NCI-H128 (cell line): ENCODE measurements around the gene PTMA.
"Not testable (repeated sequence)": the region's sequence is repeated elsewhere in the genome, so short reads cannot be mapped to it uniquely, and the experiment has no call there.

Experiments used
- DNase-seq: peaks from one replicate; lab custom pipeline; 2025; ENCODE audit not compliant: unreplicated experiment; lab: John Stamatoyannopoulos, UW

PTMA gene

DNA sequence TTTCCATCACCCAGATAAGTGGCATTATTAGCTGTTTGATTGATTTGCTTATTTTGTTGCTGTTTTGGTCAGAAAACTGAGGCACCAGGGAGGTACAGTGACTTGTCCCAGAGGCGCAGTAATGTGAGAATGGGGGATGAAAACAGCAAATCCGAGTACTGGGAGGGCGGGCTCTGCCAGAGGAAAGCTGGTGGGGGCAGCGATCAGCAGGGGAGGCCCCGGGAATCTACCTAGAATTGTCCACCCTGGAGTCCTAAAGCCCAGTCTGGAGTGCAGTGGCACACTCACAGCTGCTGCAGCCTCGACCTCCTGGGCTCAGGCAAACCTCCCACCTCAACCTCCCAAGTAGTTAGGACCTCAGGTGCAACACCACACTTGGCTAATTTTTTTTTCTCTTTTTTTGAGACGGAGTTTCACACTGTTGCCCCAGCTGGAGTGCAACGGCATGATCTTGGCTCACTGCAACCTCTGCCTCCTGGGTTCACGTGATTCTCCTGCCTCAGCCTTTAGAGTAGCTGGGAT, 17.0 kb upstream of the PTMA start:
- no peak for DNase-seq

DNA sequence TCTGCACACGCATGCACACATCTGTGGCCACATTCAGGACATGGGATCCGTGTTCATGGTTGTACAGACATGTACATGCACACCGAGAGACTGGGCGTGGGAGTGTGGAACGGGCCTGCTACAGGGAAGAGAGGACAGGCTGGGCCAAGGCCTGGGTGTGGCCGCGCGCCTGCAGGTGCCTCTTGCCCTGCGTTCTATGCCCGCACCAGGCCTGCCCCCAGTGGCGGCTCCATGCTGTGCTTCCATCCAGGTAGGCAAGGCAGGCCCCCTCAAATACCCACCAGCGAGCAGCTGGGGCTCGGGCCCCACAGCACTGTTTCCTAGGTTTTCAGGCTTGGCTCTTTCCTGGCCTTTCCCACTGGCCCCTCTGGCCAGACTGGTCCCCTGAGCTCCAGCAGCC, 15.5 kb upstream of the PTMA start:
- DNase-seq = no peak

DNA sequence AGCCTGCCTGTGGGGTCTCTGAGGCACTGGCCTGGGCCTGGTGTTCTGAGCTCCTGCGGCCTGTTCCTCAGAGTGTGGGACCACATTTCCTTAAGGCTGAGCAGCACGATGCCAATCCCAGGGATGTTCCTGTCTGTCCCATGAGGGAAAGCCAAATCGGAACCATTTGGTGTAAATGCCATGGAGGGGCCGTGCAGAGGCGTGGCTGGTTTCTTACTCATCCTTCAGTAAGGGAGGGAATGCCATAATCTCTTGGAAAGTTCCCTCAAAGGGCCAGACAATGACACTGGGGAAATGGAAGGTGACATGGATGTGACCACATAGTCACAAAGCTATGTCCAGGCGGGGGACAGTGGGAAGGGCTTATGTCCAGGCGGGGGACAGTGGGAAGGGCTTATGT, 14.4 kb upstream of the PTMA start:
- DNase-seq = no peak

- DNase-seq = no peak
Observed at GRCh38 chr2:231696004-231696367, 12.3 kb upstream of the PTMA start.

- no peak for DNase-seq
Observed at GRCh38 chr2:231699006-231699405, 9.3 kb upstream of the PTMA start.

DNA sequence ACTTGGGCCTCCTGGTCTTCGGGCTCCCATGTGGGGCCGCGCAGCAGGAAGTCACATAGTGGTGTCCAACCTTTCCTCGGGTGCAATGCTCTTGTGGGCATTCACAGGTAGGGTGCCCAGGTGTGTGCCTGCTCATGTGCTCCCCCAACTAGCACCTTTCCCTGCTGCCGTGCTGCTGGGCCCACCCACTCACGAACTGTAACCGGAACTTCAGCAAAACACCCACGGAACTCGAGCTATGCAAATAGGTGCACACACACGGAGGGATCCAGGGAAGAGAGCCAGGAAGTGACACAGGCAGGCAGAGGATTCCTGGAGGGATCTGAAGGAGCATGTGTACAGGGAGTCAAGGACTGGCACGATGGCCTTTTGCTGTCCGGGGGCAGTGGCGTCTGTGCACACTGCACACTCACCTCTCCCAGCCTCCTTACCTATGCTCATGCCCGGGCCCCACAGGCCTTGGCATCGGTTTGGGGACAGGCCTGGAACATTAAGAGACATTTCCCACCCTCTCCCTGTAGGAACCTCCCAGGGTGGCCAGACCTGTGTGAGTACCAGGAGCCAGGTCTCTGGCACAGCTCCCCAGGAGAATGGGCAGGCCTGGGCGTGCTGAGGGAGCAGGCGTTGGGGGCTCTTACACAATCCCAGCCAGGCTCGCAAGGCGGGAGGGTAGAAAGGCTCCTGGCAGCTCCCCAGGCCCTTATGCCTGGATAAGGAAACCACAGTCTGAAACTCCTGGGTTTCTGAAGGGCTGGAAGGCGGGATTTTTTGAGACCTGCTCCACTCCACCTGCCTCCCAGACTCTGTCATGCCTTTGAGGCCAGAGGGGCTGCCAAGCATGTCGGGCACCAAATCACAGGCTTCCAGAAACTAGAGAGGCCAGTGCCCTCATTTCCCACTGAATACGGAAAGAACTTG, 6.6 kb upstream of the PTMA start:
- DNase-seq = peak; percentile 33

- DNase-seq = no peak
Observed at GRCh38 chr2:231704017-231704416, 4.3 kb upstream of the PTMA start.

DNA sequence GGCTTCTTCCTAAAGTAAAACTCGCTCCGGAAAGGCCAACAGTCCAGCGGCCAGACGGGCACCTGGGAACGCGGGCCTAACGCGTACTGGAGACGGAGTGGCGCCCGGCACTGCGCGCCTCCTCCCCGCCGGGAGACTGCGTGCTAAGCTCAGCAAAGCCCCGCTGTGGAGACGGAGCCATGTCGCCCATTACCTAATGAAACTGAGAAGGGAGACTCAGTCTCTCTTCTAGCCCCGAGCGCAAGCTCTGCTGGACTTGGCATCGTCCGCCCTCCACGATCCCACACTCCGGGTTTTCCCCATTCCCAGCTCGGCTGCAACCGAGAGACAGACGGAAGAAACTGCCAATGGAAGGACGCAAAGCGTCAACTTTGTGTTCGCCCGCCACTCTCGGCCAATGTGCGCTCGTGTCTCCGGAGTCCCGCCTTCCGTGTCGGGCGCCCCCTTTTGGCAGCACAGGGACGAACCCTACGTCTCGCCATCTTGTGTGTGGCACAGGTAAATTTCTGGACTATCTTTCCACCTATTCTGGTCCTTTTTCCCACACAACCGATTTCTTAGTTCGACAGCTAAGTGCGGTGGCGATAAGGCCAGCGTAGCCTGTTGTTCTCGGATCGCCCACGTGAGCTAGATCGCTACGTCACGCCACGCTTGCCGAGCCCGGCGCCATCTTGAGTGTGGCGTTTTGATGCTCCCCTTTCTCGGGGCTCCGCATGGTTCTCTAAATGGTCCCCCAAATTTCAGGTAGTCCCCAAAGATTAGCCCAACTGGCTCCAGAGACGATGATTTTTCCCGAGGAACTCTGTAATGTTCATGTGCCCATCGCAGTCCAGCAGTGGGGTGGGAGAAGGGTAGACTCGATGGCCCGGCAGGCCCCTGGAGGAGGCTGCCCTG, 1.3 kb upstream of the PTMA start:
- peak; percentile 92 for DNase-seq

- DNase-seq = no peak
Observed at GRCh38 chr2:231707625-231707926, 749 bp upstream of the PTMA start.

- DNase-seq = no peak
Observed at GRCh38 chr2:231708773-231709635, 679 bp downstream of the PTMA start.

DNA sequence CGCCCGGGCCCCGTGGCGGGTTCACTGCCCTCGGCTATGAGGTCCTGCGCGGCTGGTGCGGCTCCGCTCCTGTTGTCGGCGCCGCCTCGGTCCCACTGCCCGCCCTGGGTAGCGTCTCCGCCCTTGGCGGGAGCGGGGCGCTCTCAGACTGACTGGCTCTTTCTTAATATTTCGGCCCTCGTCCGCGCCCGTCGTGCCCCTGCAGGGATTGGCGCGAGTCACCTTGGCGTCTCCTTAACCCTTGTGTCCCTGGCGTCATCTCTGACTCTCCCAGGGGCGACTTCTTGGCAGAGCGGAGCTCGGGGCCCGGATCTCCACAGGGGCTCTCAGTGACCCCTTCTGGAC, 1.3 kb downstream of the PTMA start:
- no peak for DNase-seq

GRCh38 chr2:231709981-231710798, 1.9 kb downstream of the PTMA start:
- no peak for DNase-seq

DNA sequence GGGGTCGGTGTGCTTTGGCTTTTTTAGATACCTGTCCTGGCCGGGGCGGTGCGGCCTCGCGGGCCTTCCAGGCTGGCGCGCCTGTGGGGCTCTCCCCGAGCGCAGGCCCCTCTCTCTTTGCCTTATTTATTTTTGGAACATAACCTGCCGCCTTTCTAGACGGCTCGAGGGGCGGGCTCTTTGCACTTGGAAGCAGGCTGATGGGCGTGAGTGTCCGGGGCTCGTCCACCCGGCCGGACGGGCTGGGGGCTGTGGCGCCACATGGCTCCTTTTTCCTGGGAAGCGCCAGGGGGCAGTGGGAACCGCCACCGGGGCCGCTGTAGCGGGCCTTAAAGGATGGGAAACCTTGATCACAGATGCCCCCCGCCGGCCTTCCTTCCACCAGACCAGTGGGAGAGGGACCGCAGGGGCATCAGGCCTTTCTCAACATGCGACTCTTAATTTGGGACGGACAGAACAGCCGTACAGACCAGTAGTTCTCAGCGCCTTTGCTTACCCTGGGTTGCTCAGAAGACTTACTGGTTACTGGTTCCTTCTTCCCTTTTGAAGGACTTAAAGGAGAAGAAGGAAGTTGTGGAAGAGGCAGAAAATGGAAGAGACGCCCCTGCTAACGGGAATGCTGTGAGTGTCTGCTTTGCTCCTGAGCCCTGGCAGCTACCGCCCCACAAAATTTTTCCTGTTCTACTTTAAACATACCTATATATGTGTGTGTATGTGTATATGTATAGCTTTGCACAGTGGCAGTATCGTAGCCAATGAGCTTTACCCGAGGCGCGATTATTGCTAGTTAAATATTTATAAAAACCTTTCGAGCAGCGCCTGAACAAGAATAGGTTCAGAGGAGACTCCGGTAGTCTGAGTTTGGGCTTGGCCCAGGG, 2.7 kb downstream of the PTMA start:
- DNase-seq = no peak

- DNase-seq = no peak
Observed at GRCh38 chr2:231711677-231712450, 3.5 kb downstream of the PTMA start.

- not testable (repeated sequence) for DNase-seq
Observed at GRCh38 chr2:231712451-231713021, 4.2 kb downstream of the PTMA start.

- not testable (repeated sequence) for DNase-seq
Observed at GRCh38 chr2:231713406-231713729, 5.0 kb downstream of the PTMA start.

GRCh38 chr2:231713730-231714638, 5.7 kb downstream of the PTMA start:
- peak; percentile 76 for DNase-seq
